GM23338 (cell line): Measurements from ENCODE around the gene RFFL. TPM values are rescaled to one million over a fixed set of nuclear protein-coding genes. Genes with fewer than 3 reads are reported as not detected.

Experiments used
- ATAC-seq: fragments of 200-7000 bp; cut with Tn5 transposase; 3 replicates; pipeline ENCODE4 v1.9.1; 2020
- DNase-seq: peaks from one replicate; pipeline ENCODE4 v3.0.0-alpha.2; 2015; ENCODE audit warnings: low spot score
- H2AFZ ChIP-seq: fragments of 200-600 bp; sonication (generic); 2 replicates; pipeline ENCODE4 v1.8.0; 2016; ENCODE audit warnings: antibody characterized with exemption, mild to moderate bottlenecking, moderate library complexity
- H3F3A ChIP-seq: fragments of 200-600 bp; sonication (generic); replicated peaks from 2 replicates; pipeline ENCODE4 v1.8.0; 2017; ENCODE audit warnings: antibody characterized with exemption, mixed run types, low read depth
- H3K27ac ChIP-seq: fragments of 200-600 bp; sonication (generic); 2 replicates; pipeline ENCODE4 v1.6.1; 2016; ENCODE audit warnings: low read depth
- H3K27me3 ChIP-seq: fragments of 200-600 bp; sonication (generic); 2 replicates; pipeline ENCODE4 v1.8.0; 2016; ENCODE audit warnings: mild to moderate bottlenecking, mixed run types, moderate library complexity; ENCODE audit not compliant: insufficient read depth
- H3K36me3 ChIP-seq: fragments of 200-600 bp; sonication (generic); 2 replicates; pipeline ENCODE4 v1.8.0; 2016; ENCODE audit warnings: mild to moderate bottlenecking; ENCODE audit not compliant: insufficient read depth
- H3K4me1 ChIP-seq: fragments of 200-600 bp; sonication (generic); 2 replicates; pipeline ENCODE4 v1.8.0; 2016; ENCODE audit warnings: mild to moderate bottlenecking, moderate library complexity; ENCODE audit not compliant: insufficient read depth
- H3K4me2 ChIP-seq: fragments of 200-600 bp; sonication (generic); 2 replicates; pipeline ENCODE4 v1.7.1; 2017; ENCODE audit warnings: mixed run types
- H3K4me3 ChIP-seq: fragments of 200-600 bp; sonication (generic); 2 replicates; pipeline ENCODE4 v1.6.1; 2016; ENCODE audit warnings: mixed run types
- H3K79me2 ChIP-seq: fragments of 200-600 bp; sonication (generic); replicated peaks from 2 replicates; pipeline ENCODE4 v1.8.0; 2017; ENCODE audit warnings: mild to moderate bottlenecking; ENCODE audit not compliant: insufficient read depth
- H3K9me2 ChIP-seq: fragments of 200-600 bp; sonication (generic); 2 replicates; pipeline ENCODE4 v1.8.0; 2017; ENCODE audit not compliant: insufficient read depth
- H4K20me1 ChIP-seq: fragments of 200-600 bp; sonication (generic); replicated peaks from 2 replicates; pipeline ENCODE4 v1.8.0; 2017; ENCODE audit warnings: mild to moderate bottlenecking; ENCODE audit not compliant: insufficient read depth
- H3K27ac Mint-ChIP-seq: 2 replicates; pipeline ENCODE4 v1.8.0; 2020; ENCODE audit warnings: inconsistent platforms, mild to moderate bottlenecking, moderate library complexity, mixed read lengths
- H3K27me3 Mint-ChIP-seq: 3 replicates; pipeline ENCODE4 v1.8.0; 2022; ENCODE audit warnings: low read depth, mild to moderate bottlenecking, moderate library complexity, mixed read lengths, inconsistent platforms; ENCODE audit not compliant: insufficient read depth, poor library complexity
- H3K36me3 Mint-ChIP-seq: 3 replicates; pipeline ENCODE4 v1.8.0; 2021; ENCODE audit warnings: low read depth, mild to moderate bottlenecking, inconsistent platforms, moderate library complexity, mixed read lengths
- H3K4me1 Mint-ChIP-seq: 3 replicates; pipeline ENCODE4 v1.8.0; 2020; ENCODE audit warnings: mild to moderate bottlenecking, inconsistent platforms, mixed read lengths
- H3K4me3 Mint-ChIP-seq: 3 replicates; pipeline ENCODE4 v1.8.0; 2021; ENCODE audit warnings: moderate library complexity, mild to moderate bottlenecking, inconsistent platforms, mixed read lengths
- H3K9me3 Mint-ChIP-seq: 3 replicates; pipeline ENCODE4 v1.8.0; 2020; ENCODE audit warnings: moderate library complexity, mild to moderate bottlenecking, inconsistent platforms, mixed read lengths
- CTCF ChIP-seq, 2 experiments: fragments of 200-600 bp in 1 of 2; sonication (generic) in 1 of 2; conservative IDR thresholded peaks; 2 replicates each; pipeline versions ENCODE4 v1.5.1 to v1.6.1; 2016 to 2017; ENCODE audit warnings: antibody characterized with exemption in 2 of 2, low read depth in 2 of 2, mild to moderate bottlenecking in 2 of 2, moderate library complexity in 1 of 2
- ETS1 ChIP-seq: IDR thresholded peaks from 2 replicates; pipeline ENCODE4 v1.6.1; 2016; ENCODE audit warnings: antibody characterized with exemption
- EZH2 ChIP-seq: fragments of 200-600 bp; sonication (generic); IDR thresholded peaks from one replicate; pipeline ENCODE4 v1.8.0; 2017; ENCODE audit warnings: antibody characterized with exemption, mild to moderate bottlenecking, low read depth; ENCODE audit not compliant: unreplicated experiment
- EZH2phosphoT487 ChIP-seq: fragments of 200-600 bp; sonication (generic); IDR thresholded peaks from one replicate; pipeline ENCODE4 v1.8.1; 2018; ENCODE audit warnings: antibody characterized with exemption; ENCODE audit not compliant: unreplicated experiment
- JUNB ChIP-seq: IDR thresholded peaks from one replicate; pipeline ENCODE4 v1.6.1; 2016; ENCODE audit warnings: antibody characterized with exemption; ENCODE audit not compliant: unreplicated experiment
- POLR2AphosphoS5 ChIP-seq: IDR thresholded peaks from 2 replicates; pipeline ENCODE4 v1.6.1; 2016; ENCODE audit warnings: antibody characterized with exemption, low read depth
- STAT1 ChIP-seq: IDR thresholded peaks from one replicate; pipeline ENCODE4 v1.6.1; 2016; ENCODE audit warnings: antibody characterized with exemption; ENCODE audit not compliant: unreplicated experiment
- ZNF114 ChIP-seq: fragments of 250-450 bp; sonication (Bioruptor Pico); IDR thresholded peaks from 2 replicates; pipeline ENCODE4 v1.5.0; 2020; ENCODE audit warnings: mild to moderate bottlenecking, moderate library complexity
- ZNF331 ChIP-seq: fragments of 250-450 bp; sonication (Bioruptor Pico); IDR thresholded peaks from 2 replicates; pipeline ENCODE4 v1.5.0; 2020; ENCODE audit warnings: low read depth, mild to moderate bottlenecking, moderate library complexity
- ZNF462 ChIP-seq: fragments of 250-450 bp; sonication (Bioruptor Pico); IDR thresholded peaks from 2 replicates; pipeline ENCODE4 v1.5.0; 2020; ENCODE audit warnings: mild to moderate bottlenecking, moderate library complexity
- polyA plus RNA-seq: library from polyadenylated mRNA; unstranded; fragments of >200 nt; fragmentation: Nextera tagmentation; extraction: Ambion mirVana; gene quantifications from 2 replicates; pipeline ENCODE4 v1.2.1, GENCODE V29; 2016
- total RNA-seq: library from RNA; depleted of rRNA; stranded (reverse); fragments of >200 nt; shearing (Covaris generic); gene quantifications from 2 replicates; pipeline ENCODE4 v1.2.3, GENCODE V29; 2014

Gene RFFL
- total and polyA plus RNA-seq, 2 experiments from 2014 or later = 4.1 to 22.2 TPM

GRCh38 chr17:35095741-35096140 is 32.2 kb upstream of the RFFL start:
- H3K9me2 ChIP-seq = no peaks in the 10 kb centered on the region

GRCh38 chr17:35094902-35095301 is 31.4 kb upstream of the RFFL start:
- no peak overlapping the region for H2AFZ ChIP-seq
- H3K27ac Mint-ChIP-seq = no peak overlapping the region
- TF ChIP-seq JUNB (no peak), ETS1 (no peak), EZH2phosphoT487 (no peak), ZNF331 (no peak), ZNF114 (CRISPR knock-in tag) (no peak), EZH2 (no peak), POLR2AphosphoS5 (no peak), STAT1 (no peak), ZNF462 (CRISPR knock-in tag) (no peak)

More at GRCh38 chr17:35095741-35096140, 32.2 kb upstream of the RFFL start:
- H3K27ac Mint-ChIP-seq = no peak overlapping the region
- ATAC-seq = no peak
- H3K27me3 Mint-ChIP-seq = peaks cover 2% of the 10 kb centered on the region
- no peaks in the 10 kb centered on the region for H3K4me1 ChIP-seq
- no peaks in the 10 kb centered on the region for H3K79me2 ChIP-seq
- H3K4me3 ChIP-seq = no peak overlapping the region
- no peak overlapping the region for H2AFZ ChIP-seq
- H3K36me3 Mint-ChIP-seq = peaks cover 12% of the 10 kb centered on the region
- TF ChIP-seq CTCF (conservative IDR thresholded peaks at IDR 0.05; ENCODE audit: low read depth in 2 of 2) (no peak), EZH2phosphoT487 (no peak)
- no peaks in the 10 kb centered on the region for H4K20me1 ChIP-seq
- H3K4me2 ChIP-seq = no peak overlapping the region
- no peak for DNase-seq
- H3K36me3 ChIP-seq = no peaks in the 10 kb centered on the region
- H3K4me1 Mint-ChIP-seq = peaks cover 2% of the 10 kb centered on the region; the same call in 1 of the 3 replicates
- no peak overlapping the region for H3K4me3 Mint-ChIP-seq
- no peaks in the 10 kb centered on the region for H3K27me3 ChIP-seq
- no peaks in the 10 kb centered on the region for H3F3A ChIP-seq
- no peak overlapping the region for H3K27ac ChIP-seq
- H3K9me3 Mint-ChIP-seq = no peaks in the 10 kb centered on the region

More at GRCh38 chr17:35094902-35095301, 31.4 kb upstream of the RFFL start:
- Mint-ChIP-seq H3K9me3 (no peaks in the 10 kb centered on the region), H3K27me3 (peaks cover 2% of the 10 kb centered on the region), H3K36me3 (peaks cover 4% of the 10 kb centered on the region; the same call in 2 of the 3 replicates), H3K4me3 (no peak overlapping the region), H3K4me1 (peaks cover 4% of the 10 kb centered on the region; the same call in 1 of the 3 replicates)
- H3K27ac ChIP-seq = no peak overlapping the region
- no peaks in the 10 kb centered on the region for H3K27me3 ChIP-seq
- no peaks in the 10 kb centered on the region for H3K36me3 ChIP-seq
- ATAC-seq = no peak
- no peak for DNase-seq
- no peak overlapping the region for H3K4me2 ChIP-seq
- no peaks in the 10 kb centered on the region for H3K9me2 ChIP-seq
- H4K20me1 ChIP-seq = no peaks in the 10 kb centered on the region
- H3K79me2 ChIP-seq = no peaks in the 10 kb centered on the region
- H3F3A ChIP-seq = 0 out of 2 replicates have a peak, but pooled peaks cover 3% of the 10 kb centered on the region
- no peak overlapping the region for H3K4me3 ChIP-seq
- peaks cover 4% of the 10 kb centered on the region; the same call in 1 of the 2 replicates for H3K4me1 ChIP-seq
